Fibroblast of skin of back (primary cell): ENCODE data around the gene MGST2.

Experiments used
- DNase-seq: peaks from one replicate; pipeline ENCODE4 v3.0.0-alpha.2; 2013

MGST2 gene

GRCh38 chr4:139744232-139744631 is 78.6 kb downstream of the MGST2 start:
- no peak for DNase-seq

- no peak for DNase-seq
Measured at GRCh38 chr4:139745111-139745639, 79.6 kb downstream of the MGST2 start.

- no peak for DNase-seq
Measured at GRCh38 chr4:139746431-139747171, 81.0 kb downstream of the MGST2 start.

GRCh38 chr4:139749338-139749737 is 83.7 kb downstream of the MGST2 start:
- DNase-seq, result no peak

- DNase-seq, result no peak
Measured at GRCh38 chr4:139749835-139750498, 84.3 kb downstream of the MGST2 start.

- no peak for DNase-seq
Measured at GRCh38 chr4:139753686-139754085, 88.1 kb downstream of the MGST2 start.
